Activated naive CD4-positive, alpha-beta T cell treated with anti-CD3 and anti-CD28 coated beads, Interleukin-2, amount 10 ng/mL, durations not matched to agents 5 hours and 36 hours (primary cell): ENCODE results near the gene KRT17. TPM values are rescaled to one million over a fixed set of nuclear protein-coding genes. Genes with fewer than 3 reads are reported as not detected.

Experiments used
- total RNA-seq, 2 experiments: library from RNA; stranded (reverse); gene quantifications; one replicate each; pipeline ENCODE4 v1.2.3, GENCODE V29; 2021

The KRT17 gene
- not detected for total RNA-seq

GRCh38 chr17:41624208-41625101, at the start of gene KRT17:
TSS of gene KRT17 (minus strand) at chr17:41624575. CDS start at chr17:41624509, 66 bp downstream.

GRCh38 chr17:41612376-41613160, 11.8 kb downstream of the KRT17 start, which contains the start of gene KRT16:
TSS of gene KRT16 (minus strand) at chr17:41612767. CDS start at chr17:41612688, 79 bp downstream.

GRCh38 chr17:41586863-41587495, 37.4 kb downstream of the KRT17 start, which contains the start of gene KRT14:
TSS of gene KRT14 (minus strand) at chr17:41586895. CDS start at chr17:41586834, 61 bp downstream.

GRCh38 chr17:41571561-41572434, 52.6 kb downstream of the KRT17 start, which contains the start of gene KRT9:
TSS of gene KRT9 (minus strand) at chr17:41572059. CDS start at chr17:41571992, 67 bp downstream.

Other genes starting within 250 kb of the KRT17 start
- gene KRT34, start 242.3 kb downstream of the KRT17 start, total RNA-seq = not detected
- not detected for gene KRT31, start 227.0 kb downstream of the KRT17 start, total RNA-seq
- gene KRT37, start 200.0 kb downstream of the KRT17 start, total RNA-seq = not detected
- not detected for gene KRT38, start 183.6 kb downstream of the KRT17 start, total RNA-seq
- not detected for gene KRT32, start 157.2 kb downstream of the KRT17 start, total RNA-seq
- gene KRT35, start 143.4 kb downstream of the KRT17 start, total RNA-seq = not detected
- not detected for gene KRT36, start 134.7 kb downstream of the KRT17 start, total RNA-seq
- not detected for gene KRT13, start 119.0 kb downstream of the KRT17 start, total RNA-seq
- gene KRT15, start 105.7 kb downstream of the KRT17 start, total RNA-seq = not detected
- not detected for gene KRT19, start 96.3 kb downstream of the KRT17 start, total RNA-seq
- gene KRT9, start 52.5 kb downstream of the KRT17 start, total RNA-seq = not detected
- not detected for gene KRT14, start 37.7 kb downstream of the KRT17 start, total RNA-seq
- gene KRT16, start 11.8 kb downstream of the KRT17 start, total RNA-seq = not detected
- 100 to 1,000 TPM; 768 to 814 TPM for gene EIF1, start 64.3 kb upstream of the KRT17 start, total RNA-seq
- gene GAST, start 87.8 kb upstream of the KRT17 start, total RNA-seq = not detected
- gene HAP1, start 110.1 kb upstream of the KRT17 start, total RNA-seq = under 1 TPM in 1 of 2 experiments, not detected in 1; 0.05 TPM
- 1 to 10 TPM in 1 of 2 experiments, under 1 TPM in 1; 0.63 to 1.1 TPM for gene JUP, start 162.1 kb upstream of the KRT17 start, total RNA-seq
- gene P3H4, start 187.4 kb upstream of the KRT17 start, total RNA-seq = 1 to 10 TPM; 2.9 to 3.3 TPM
- gene FKBP10, start 188.4 kb upstream of the KRT17 start, total RNA-seq = not detected
- gene NT5C3B, start 211.7 kb upstream of the KRT17 start, total RNA-seq = 10 to 100 TPM; 18.4 to 19.9 TPM
- not detected for gene KLHL10, start 213.2 kb upstream of the KRT17 start, total RNA-seq
- gene KLHL11, start 240.8 kb upstream of the KRT17 start, total RNA-seq = 10 to 100 TPM; 12.0 to 12.1 TPM